NCI-H146 treated with DMSO at 0.1 percent for 48 hours (cell line): ENCODE results near the gene AQP9.

Experiments
- DNase-seq: peaks from one replicate; lab custom pipeline; 2025; ENCODE audit not compliant: unreplicated experiment; lab: John Stamatoyannopoulos, UW

The AQP9 gene

GRCh38 chr15:58139276-58139988 is 1.3 kb downstream of the AQP9 start:
- no peak for DNase-seq

GRCh38 chr15:58139989-58140522 is 1.9 kb downstream of the AQP9 start:
- no peak for DNase-seq

GRCh38 chr15:58141894-58142293 is 3.7 kb downstream of the AQP9 start:
- no peak for DNase-seq

- no peak for DNase-seq
These were observed 4.8 kb downstream of the AQP9 start for GRCh38 chr15:58142827-58143461.

- DNase-seq, result no peak
These were observed 7.4 kb downstream of the AQP9 start for GRCh38 chr15:58145606-58146005.

- no peak for DNase-seq
These were observed 8.0 kb downstream of the AQP9 start for GRCh38 chr15:58146211-58146610.

GRCh38 chr15:58146749-58147148 is 8.6 kb downstream of the AQP9 start:
- DNase-seq, result no peak

- no peak for DNase-seq
These were observed 9.0 kb downstream of the AQP9 start for GRCh38 chr15:58147171-58147611.

GRCh38 chr15:58148120-58148519 is 9.9 kb downstream of the AQP9 start:
- no peak for DNase-seq

GRCh38 chr15:58148633-58149445 is 10.7 kb downstream of the AQP9 start:
- no peak for DNase-seq

GRCh38 chr15:58154769-58155168 is 16.6 kb downstream of the AQP9 start:
- no peak for DNase-seq

GRCh38 chr15:58159827-58160386 is 21.7 kb downstream of the AQP9 start:
- no peak for DNase-seq

GRCh38 chr15:58161436-58161930 is 23.3 kb downstream of the AQP9 start:
- DNase-seq, result no peak

- no peak for DNase-seq
These were observed 25.8 kb downstream of the AQP9 start for GRCh38 chr15:58163985-58164384.

- no peak for DNase-seq
These were observed 26.7 kb downstream of the AQP9 start for GRCh38 chr15:58164926-58165325.

GRCh38 chr15:58165661-58166060 is 27.5 kb downstream of the AQP9 start:
- no peak for DNase-seq

- no peak for DNase-seq
These were observed 29.0 kb downstream of the AQP9 start for GRCh38 chr15:58167095-58167691.

GRCh38 chr15:58169934-58170333 is 31.8 kb downstream of the AQP9 start:
- DNase-seq, result no peak

GRCh38 chr15:58171476-58172061 is 33.4 kb downstream of the AQP9 start:
- no peak for DNase-seq

GRCh38 chr15:58174709-58175108 is 36.5 kb downstream of the AQP9 start:
- DNase-seq, result no peak
